ENCODE measurements around the gene PRKCH.

PRKCH gene

GRCh38 chr14:61540931-61541330, 219.6 kb downstream of the PRKCH start:
- DNase-seq (ENCODE audit: extremely low read depth in 1 of 2, low read depth in 1 of 2): no peak

GRCh38 chr14:61542848-61543790, 221.7 kb downstream of the PRKCH start:
- DNase-seq (ENCODE audit: extremely low read depth in 1 of 2, low read depth in 1 of 2): no peak

- no peak for DNase-seq (ENCODE audit: extremely low read depth in 1 of 2, low read depth in 1 of 2)
These were observed 222.6 kb downstream of the PRKCH start for GRCh38 chr14:61543946-61544345.

- DNase-seq (ENCODE audit: extremely low read depth in 1 of 2, low read depth in 1 of 2): no peak
These were observed 223.3 kb downstream of the PRKCH start for GRCh38 chr14:61544448-61545330.

DNA sequence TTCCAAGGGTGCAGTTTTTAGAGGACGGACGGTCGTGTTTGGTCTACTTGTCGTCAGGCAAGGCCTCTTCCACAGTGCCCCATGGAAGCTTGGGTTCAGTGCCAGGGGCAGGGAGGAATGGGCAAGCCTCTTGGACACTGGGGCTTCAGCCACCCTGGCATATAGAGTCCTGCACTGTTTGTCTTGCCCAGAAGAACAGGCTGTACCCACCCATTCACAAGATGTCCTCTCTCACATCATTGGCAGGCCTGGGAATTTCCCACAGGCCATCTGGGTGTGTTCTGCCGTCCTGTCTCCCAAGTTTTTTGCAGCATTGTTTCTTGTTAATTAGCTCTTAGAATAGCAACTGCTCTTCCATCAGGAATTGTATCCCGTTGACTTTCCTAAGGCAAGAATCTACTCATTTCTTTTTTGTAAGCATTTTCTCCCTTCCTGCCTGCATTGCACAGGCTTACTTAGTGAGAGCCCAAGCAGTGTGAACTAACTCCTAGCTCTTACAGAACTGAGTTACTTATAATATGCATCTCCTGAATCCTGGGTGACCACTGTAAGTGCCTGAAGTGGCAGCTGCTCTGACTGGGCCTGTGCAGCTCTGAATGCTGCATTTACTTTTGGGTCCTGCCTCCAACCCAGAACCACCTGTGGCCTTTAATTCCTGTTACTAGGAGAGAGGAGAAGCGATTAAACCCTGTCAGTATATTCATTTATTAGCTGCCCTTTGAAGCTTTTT, 224.5 kb downstream of the PRKCH start:
- DNase-seq (ENCODE audit: extremely low read depth in 1 of 2, low read depth in 1 of 2): no peak

- no peak for DNase-seq (ENCODE audit: extremely low read depth in 1 of 2, low read depth in 1 of 2)
These were observed 226.0 kb downstream of the PRKCH start for GRCh38 chr14:61547186-61548069.

GRCh38 chr14:61549425-61549824, 228.0 kb downstream of the PRKCH start:
- no peak for DNase-seq (ENCODE audit: extremely low read depth in 1 of 2, low read depth in 1 of 2)

- no peak for DNase-seq (ENCODE audit: extremely low read depth in 1 of 2, low read depth in 1 of 2)
These were observed 230.0 kb downstream of the PRKCH start for GRCh38 chr14:61551384-61551783.

DNA sequence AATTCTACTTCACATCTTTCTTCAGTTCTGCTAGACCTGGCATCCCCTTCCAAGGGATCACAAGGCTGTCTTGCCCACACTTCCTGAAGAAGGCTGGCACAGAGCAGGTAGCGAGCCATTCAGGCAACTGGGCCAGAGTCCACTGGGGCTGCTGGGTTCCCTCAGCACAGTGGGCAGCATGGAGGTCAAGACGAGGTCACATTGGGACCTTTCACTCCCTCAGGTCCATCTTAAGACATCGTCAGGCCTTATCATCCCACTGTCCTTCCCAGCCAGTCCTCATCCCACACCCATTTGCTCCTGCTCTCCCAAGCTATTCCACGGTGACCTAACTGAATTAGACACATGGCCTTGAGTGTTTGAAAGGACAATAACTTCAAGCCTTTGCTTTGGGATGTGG, 230.9 kb downstream of the PRKCH start:
- no peak for DNase-seq (ENCODE audit: extremely low read depth in 1 of 2, low read depth in 1 of 2)

DNA sequence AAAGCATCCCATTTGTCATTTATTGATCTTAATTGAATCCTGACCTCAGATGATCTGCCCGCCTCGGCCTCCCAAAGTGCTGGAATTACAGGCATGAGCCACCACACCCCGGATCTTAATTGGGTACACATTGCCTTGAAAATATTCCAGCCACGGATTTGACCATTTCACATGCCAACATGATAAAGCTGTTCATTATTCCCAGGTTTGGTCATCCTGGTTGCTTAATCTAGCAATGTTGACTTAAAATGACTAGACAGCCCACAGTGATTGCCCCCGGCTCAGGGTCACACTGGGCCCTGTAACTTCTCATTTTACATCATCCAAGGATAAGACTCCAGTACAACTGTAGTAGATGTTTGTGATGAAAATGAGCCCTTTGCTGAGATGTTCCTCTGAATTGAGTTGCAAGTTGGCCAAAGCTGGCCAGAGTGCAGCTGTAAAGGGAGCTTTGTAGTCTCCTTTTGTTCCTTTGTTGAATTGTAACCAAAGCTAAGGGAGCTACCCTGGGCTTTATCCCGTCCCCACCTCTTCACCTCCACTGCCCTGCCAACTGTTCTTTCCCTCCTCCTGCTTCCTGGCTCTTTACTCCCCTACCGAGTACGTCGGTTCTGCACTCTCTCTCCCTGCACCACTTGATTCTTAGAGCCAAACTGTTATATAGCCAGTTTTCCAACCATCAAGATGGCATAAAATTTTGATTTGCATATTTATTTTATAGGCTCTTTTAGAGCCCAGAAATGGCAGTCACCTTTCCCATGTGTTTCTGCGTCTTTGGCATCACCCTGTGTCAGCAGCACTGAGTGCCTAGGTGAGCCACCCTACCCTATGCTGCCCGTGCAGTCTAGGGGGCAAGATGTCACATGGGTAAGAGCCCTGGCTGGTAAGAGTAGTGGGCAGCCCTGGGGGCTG, 232.6 kb downstream of the PRKCH start:
- no peak for DNase-seq (ENCODE audit: extremely low read depth in 1 of 2, low read depth in 1 of 2)

DNA sequence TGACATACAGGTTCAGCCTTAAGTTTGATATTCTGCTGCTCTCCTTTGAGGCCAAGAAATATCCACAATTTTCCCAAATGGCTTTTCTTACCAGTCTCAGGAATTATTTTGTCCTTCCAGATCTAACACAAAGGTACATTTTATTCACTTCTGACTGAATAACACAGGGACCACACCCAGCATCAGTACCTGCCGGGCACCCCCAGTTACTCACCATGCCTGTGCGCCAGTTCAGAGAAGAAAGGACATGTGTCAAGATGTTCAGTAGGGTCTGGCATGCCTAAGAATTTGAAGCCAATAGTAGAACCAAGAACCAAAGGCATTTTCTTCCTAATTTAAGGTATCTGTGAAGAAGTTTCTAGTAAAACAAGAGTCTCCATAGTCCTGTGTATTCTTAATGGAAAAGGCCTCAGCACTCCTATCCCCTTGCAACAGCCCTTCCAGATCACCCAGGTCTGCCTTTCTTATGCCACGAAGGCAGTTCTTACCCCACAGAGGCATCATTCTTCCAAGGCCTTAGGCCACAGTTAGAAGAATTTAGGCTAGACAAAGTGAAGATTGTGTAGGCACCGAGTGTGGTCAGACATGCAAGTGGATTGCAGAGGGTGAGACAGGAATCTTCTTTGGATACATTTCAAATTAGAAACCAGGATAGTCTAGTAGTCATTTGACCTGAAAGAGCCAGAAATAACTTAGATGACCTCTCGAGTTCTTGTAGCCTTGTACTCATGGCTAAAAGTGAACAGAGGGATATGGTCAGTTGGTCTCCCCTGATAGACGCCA, 233.9 kb downstream of the PRKCH start:
- no peak for DNase-seq (ENCODE audit: extremely low read depth in 1 of 2, low read depth in 1 of 2)

DNA sequence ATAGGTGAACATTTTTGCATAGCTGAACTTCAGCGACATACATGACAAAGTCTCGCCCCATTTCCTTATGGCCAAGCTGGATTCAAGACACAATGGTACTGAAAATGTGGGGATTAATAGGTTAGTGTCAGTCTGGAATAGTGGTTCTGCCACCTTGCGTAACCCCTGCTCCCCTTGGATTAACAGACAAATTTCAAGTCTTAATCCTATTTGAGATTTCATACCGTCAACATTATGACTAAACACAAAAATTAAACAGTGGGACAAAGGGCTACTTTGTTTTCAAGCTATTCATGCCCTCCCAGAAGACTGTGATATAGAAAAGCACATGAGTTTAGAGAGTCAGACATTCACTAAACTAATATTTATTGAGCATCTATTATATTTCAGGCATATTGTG, 235.1 kb downstream of the PRKCH start:
- no peak for DNase-seq (ENCODE audit: extremely low read depth in 1 of 2, low read depth in 1 of 2)

GRCh38 chr14:61557262-61557661, 235.9 kb downstream of the PRKCH start:
- DNase-seq (ENCODE audit: extremely low read depth in 1 of 2, low read depth in 1 of 2): no peak

- DNase-seq (ENCODE audit: extremely low read depth in 1 of 2, low read depth in 1 of 2): no peak
These were observed 236.5 kb downstream of the PRKCH start for GRCh38 chr14:61557854-61558253.

- no peak for DNase-seq (ENCODE audit: extremely low read depth in 1 of 2, low read depth in 1 of 2)
These were observed 236.9 kb downstream of the PRKCH start for GRCh38 chr14:61558271-61558670.

GRCh38 chr14:61559641-61560201, 238.3 kb downstream of the PRKCH start:
- DNase-seq (ENCODE audit: extremely low read depth in 1 of 2, low read depth in 1 of 2): no peak

DNA sequence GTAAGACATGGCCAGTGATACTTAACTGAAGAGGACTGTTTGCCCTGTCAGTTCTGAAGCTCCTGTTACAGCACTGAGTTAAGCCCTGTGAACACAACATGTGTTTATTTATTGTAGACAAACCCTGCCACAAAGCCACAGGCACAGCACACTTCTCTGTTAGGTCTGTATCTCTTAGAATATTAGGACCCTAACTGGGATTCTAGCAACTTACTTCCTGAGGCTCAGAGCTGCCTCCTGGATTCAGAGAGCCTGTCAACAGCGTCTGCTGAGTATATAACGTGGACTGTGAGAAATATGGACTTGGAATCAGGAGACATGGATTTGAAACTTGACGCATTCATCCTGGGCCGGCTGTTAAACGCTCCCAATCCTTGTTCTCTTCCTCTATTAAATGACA, 238.9 kb downstream of the PRKCH start:
- no peak for DNase-seq (ENCODE audit: extremely low read depth in 1 of 2, low read depth in 1 of 2)

- DNase-seq (ENCODE audit: extremely low read depth in 1 of 2, low read depth in 1 of 2): no peak
These were observed 239.7 kb downstream of the PRKCH start for GRCh38 chr14:61561104-61561503.
